ENCODE data around the gene NDE1.
"Not testable (repeated sequence)": the region's sequence is repeated elsewhere in the genome, so short reads cannot be mapped to it uniquely, and the experiment has no call there.

Gene NDE1

DNA sequence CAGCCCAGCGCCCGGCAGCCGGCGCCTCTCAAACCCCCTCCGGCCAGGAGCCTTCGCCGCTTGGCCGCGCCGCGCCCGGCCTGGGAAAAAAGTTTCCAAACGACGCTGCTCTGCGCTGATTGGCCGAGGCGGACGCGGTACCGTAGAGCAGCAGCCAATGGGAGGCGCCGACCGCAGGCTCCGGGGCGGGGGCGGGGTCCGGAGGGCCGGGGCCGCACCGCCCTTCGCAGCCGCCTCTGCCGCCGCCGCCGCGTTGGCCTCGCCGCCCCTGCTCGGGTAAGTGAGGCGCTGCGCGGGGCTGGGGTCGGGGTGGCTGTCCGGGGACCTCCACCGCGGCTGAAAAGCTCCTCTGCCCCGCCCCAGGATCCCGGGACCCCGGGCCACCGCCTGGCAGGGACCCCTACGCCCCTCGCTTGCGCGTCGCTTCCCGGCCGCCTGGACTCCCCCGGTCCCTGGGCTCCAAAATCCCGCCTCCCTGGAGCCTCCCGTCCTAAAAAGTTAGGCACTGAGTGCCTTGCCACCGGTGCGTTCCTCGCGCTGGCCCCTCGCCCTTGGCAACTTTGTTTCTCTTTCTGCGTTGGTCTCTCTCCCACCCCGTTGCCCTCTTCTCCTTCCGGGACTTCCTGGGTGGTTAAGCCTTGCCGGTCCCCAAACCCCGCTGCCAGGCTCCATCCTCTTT, at the start of gene NDE1:
Gene NDE1, plus strand, starts transcription at position 227 of the 679 bp plus-strand sequence. CDS start 14,534 bp downstream, outside the sequence.
- DNase-seq = peak; percentile 67

DNA sequence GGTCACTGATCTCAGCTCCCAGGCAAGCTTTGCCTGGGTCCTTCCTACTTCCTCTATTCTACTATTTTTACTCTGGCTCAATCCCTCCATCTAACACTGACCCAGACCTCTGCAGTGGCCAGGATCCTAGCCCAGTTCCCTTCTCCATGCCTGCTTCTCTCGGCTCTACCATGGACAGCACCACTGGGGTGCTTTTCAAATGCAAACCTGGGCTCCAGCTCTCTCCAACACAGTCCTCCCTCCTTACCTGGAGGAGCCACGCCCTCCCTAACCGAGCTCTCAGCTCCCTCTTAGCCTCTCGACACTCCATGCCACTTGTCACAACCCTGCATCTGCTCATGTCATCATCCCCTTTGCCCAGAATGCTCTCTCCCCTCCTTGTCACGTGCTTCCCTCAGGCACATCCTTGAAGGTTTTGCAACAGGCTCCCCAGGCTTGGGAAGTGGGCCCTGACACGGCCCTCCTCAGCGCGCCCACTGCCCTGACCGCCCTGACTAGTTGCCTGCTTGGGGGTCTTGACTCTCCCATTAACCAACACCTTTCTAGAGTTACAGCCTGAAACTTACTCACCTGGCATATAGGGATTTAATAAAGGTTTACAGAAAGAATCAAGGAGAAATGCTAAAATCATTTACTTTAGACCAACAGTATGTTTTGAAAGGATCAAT, 48.7 kb upstream of the NDE1 start:
- no peak for DNase-seq

GRCh38 chr16:15602285-15603044, 47.6 kb upstream of the NDE1 start:
- no peak for DNase-seq

GRCh38 chr16:15604460-15605440, 45.3 kb upstream of the NDE1 start:
- no peak for DNase-seq

GRCh38 chr16:15605839-15606517, 44.1 kb upstream of the NDE1 start:
- no peak for DNase-seq

- no peak for DNase-seq
Measured at GRCh38 chr16:15606518-15607220, 43.4 kb upstream of the NDE1 start.

GRCh38 chr16:15607221-15607699, 42.8 kb upstream of the NDE1 start:
- not testable (repeated sequence) for DNase-seq

DNA sequence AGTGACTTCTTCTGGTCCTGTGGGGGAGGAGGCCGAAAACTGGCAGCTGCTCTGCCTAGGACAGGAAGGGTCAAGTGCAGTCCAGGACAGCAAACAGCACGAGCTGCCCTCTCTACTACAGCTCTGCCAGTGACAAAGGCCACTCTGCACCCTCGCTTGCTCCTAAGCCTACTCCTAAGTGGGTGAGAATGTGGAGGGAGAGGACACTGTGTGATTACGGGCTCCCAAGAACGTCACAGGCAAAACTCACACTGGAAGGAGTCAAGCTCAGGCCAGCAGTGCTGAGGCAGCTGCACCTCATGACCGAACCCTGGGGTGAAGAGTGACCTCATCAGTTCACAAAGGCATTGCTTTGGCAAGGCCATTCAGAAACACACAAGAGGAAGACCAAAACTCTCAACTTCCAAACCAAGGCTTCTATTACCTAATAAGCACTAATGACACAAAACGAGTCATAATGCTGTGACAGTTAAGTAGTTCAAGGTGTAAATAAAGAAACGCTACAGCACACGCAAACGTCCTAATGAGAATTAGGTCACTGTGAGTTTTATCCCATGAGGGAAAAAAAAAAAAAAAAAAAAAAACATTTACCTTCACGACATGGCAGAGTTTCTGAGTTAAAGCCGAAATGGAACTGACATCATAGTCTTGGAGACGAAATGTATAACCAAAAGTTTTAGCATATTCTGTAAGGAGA, 42.2 kb upstream of the NDE1 start:
- DNase-seq = no peak

GRCh38 chr16:15608398-15609285, 41.4 kb upstream of the NDE1 start:
- no peak for DNase-seq

GRCh38 chr16:15609286-15609649, 40.8 kb upstream of the NDE1 start:
- DNase-seq = no peak

- no peak for DNase-seq
Measured at GRCh38 chr16:15610369-15610871, 39.6 kb upstream of the NDE1 start.

GRCh38 chr16:15611610-15612009, 38.4 kb upstream of the NDE1 start:
- no peak for DNase-seq

DNA sequence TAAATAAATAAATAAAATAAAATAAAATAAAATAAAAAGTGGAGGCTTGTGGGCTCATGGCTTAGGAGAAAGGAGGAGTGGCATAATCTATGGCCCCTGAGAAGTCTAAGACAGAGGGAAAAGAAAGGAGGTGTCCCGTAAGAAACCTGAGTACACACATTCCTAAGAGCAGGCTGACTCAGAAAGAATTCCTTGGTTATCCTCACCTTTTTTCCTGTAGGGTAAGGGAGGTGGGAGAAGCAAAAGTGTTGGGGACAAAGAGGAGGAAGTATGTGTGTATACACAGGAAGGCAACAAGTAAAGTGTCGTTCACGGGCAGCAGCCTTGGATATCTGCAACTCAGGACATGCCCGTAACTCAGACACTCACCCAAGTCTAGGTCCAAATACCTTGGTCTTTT, 36.4 kb upstream of the NDE1 start:
- no peak for DNase-seq

DNA sequence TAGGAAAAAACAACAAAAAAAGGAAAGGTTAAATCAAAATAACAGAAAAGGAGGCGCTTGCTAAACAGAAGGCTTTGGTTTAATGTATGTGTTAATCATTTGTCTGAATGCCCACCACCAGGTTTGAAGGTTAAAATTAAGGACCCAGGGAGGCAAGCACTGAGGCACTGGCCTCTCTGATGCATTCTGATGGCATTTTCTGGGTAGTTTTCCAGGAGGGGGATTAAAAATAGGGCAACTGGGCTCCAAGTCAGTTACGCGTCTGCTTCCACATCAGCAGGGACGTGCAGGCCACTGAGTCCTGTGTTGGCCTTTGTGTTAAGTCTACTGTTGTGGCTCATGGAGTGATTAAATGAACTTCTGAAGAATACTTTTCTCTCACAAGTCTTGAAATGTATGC, 34.0 kb upstream of the NDE1 start:
- DNase-seq = no peak

DNA sequence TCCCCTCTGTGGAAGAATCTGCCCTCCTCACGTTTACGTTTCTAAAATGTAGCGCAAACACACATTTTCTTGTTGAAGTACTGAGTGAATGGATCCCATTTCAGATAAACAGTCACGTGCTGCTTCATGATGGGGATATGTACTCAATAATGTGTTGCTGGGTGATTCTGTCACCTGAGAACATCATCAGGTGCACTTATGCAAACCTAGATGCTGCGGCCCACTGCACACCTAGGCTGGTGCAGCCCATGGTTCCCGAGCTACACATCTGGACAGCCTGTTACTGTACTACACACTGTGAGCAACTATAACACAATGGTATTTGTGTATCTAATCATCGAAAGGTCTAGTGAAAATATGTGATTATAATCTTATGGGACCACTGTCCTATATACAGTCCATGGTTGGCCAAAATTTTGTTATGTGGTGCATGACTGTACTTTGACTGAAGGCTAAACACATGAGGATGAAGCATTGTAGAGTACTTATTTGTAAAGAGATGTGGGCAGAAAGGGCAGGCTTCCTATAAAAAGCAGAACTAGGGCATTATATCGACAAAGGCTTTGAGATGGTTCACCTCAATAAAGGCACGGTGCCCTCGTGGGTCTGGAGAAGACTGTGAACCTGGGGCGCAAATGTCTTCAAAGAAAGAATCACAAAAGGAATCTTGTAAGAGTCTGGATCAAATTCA, 33.4 kb upstream of the NDE1 start:
- no peak for DNase-seq

- no peak for DNase-seq
Measured at GRCh38 chr16:15617901-15618300, 32.1 kb upstream of the NDE1 start.

DNA sequence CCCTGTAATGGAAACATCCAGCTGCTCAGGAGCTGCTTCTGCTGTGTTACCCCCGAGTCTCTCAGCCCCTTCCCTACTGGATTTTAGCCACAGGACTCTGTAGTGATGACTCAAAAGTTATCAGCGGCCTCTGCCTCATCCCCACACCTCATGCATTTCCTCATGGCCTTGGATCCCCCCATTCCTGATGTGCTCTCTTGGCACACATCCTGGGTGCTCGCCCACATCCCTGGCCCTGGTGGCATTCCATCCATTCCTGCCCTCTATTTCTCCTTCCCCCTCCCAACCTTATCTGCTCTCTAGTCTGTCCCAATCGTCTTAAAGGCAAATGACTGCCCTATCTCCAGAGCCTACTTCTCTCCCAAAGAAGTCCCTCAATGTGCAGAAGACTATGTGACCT, 31.7 kb upstream of the NDE1 start:
- DNase-seq = no peak

DNA sequence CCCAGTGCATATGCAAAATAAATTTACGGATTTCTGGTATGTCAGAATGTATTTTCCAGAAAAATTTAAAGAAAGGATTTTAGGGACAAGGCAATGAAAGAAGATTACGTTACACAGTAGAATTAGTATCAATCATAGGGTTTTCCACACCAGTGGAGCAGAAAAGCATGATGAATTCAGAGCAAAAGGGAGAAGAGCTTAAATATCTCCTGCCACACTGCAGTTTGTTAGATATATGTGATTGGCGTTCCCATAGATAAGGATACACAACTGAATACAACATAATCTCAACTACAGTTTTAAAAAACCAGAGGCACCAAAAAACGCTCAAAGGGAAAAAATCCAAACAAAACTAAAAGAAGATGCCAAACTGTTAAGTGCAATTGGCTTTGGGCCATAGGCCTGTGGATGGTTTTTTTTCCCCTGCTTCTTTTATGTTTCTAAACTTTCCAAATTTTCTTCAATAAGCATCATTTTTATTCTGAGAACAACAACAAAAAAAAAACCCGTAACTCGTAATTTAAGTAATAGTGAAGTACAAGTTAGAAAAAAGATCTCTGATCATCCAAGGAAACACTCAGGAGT, 29.3 kb upstream of the NDE1 start:
- no peak for DNase-seq

Data from GOT3 (cell line).